Calu3 (cell line): Measurements from ENCODE around the gene PPP1R9B. TPM values are rescaled to one million over a fixed set of nuclear protein-coding genes. Genes with fewer than 3 reads are reported as not detected.

Source experiments
- BruUV-seq: library from RNA; stranded (reverse); fragments of 400-500 nt; replicated peaks from 2 replicates; lab custom pipeline; 2021; lab: Mats Ljungman, UMichigan
- CTCF ChIA-PET: fragments of 300-600 bp; sonication (Branson Sonifier 250); formaldehyde crosslinking; loops from one replicate; lab custom pipeline; 2022; ENCODE audit warnings: antibody characterized with exemption; lab: Charles Lee
- DNase-seq: peaks from one replicate; pipeline ENCODE4 v3.0.0; 2022
- H3K27ac Mint-ChIP-seq: one replicate; pipeline ENCODE4 v1.8.0; 2022; ENCODE audit warnings: mixed read lengths; ENCODE audit not compliant: unreplicated experiment
- H3K27me3 Mint-ChIP-seq: one replicate; pipeline ENCODE4 v1.8.0; 2022; ENCODE audit warnings: mixed read lengths; ENCODE audit not compliant: unreplicated experiment
- H3K36me3 Mint-ChIP-seq: one replicate; pipeline ENCODE4 v1.8.0; 2022; ENCODE audit warnings: mild to moderate bottlenecking, moderate library complexity, mixed read lengths; ENCODE audit not compliant: insufficient read depth, unreplicated experiment
- H3K4me1 Mint-ChIP-seq: one replicate; pipeline ENCODE4 v1.8.0; 2022; ENCODE audit warnings: mild to moderate bottlenecking, low read depth, mixed read lengths; ENCODE audit not compliant: unreplicated experiment
- H3K4me3 Mint-ChIP-seq: one replicate; pipeline ENCODE4 v1.8.0; 2022; ENCODE audit warnings: mild to moderate bottlenecking, low read depth, moderate library complexity, mixed read lengths; ENCODE audit not compliant: unreplicated experiment
- H3K9me3 Mint-ChIP-seq: one replicate; pipeline ENCODE4 v1.8.0; 2022; ENCODE audit warnings: low read depth, mixed read lengths; ENCODE audit not compliant: unreplicated experiment
- CTCF ChIP-seq: fragments of 200-600 bp; IDR thresholded peaks from one replicate; pipeline ENCODE4 v1.8.0; 2022; ENCODE audit warnings: antibody characterized with exemption; ENCODE audit not compliant: unreplicated experiment
- intact Hi-C: fragments of 100-400 bp; cut with micrococcal nuclease; formaldehyde crosslinking; loops from one replicate; pipeline ENCODE4 v1.10.0; 2022; ENCODE audit not compliant: unreplicated experiment
- total RNA-seq: library from RNA; stranded (reverse); gene quantifications from 2 replicates; pipeline ENCODE4 v1.2.3, GENCODE V29; 2022

The PPP1R9B gene
- total RNA-seq, 1 experiment from 2014 or later = 74.3 TPM

GRCh38 chr17:50097926-50098325 lies 52.6 kb downstream of the PPP1R9B start:
- no peak for DNase-seq
- Mint-ChIP-seq H3K9me3 (no peaks in the 10 kb centered on the region), H3K4me1 (peaks cover 77% of the 10 kb centered on the region), H3K27me3 (no peaks in the 10 kb centered on the region), H3K27ac (no peak overlapping the region), H3K36me3 (peaks cover 62% of the 10 kb centered on the region), H3K4me3 (no peak overlapping the region)
- no TSS peak for BruUV-seq
- CTCF ChIA-PET = interaction anchor here (1.0 to 1.2 kb wide), 2 partner anchors 11 to 19 kb away, joined by 3 to 4 read pairs; no protein-coding TSS in a partner anchor
- TF ChIP-seq CTCF = no peak
- intact Hi-C loops = no loop called here

- H3K4me3 Mint-ChIP-seq = no peak overlapping the region
- peaks cover 63% of the 10 kb centered on the region for H3K36me3 Mint-ChIP-seq
- no peaks in the 10 kb centered on the region for H3K9me3 Mint-ChIP-seq
- intact Hi-C loops = no loop called here
- CTCF ChIA-PET = interaction anchor here (1.0 to 1.2 kb wide), 3 partner anchors 10 to 69 kb away, joined by 3 to 4 read pairs (median 3); no protein-coding TSS in a partner anchor
- TF ChIP-seq CTCF = no peak
- H3K4me1 Mint-ChIP-seq = peaks cover 73% of the 10 kb centered on the region
- no peaks in the 10 kb centered on the region for H3K27me3 Mint-ChIP-seq
- no peak overlapping the region for H3K27ac Mint-ChIP-seq
- no peak for DNase-seq
- BruUV-seq = no TSS peak
Measured at GRCh38 chr17:50097455-50097854, 53.0 kb downstream of the PPP1R9B start.

- no TSS peak for BruUV-seq
- H3K4me3 Mint-ChIP-seq = no peak overlapping the region
- intact Hi-C loops = no loop called here
- H3K4me1 Mint-ChIP-seq = peaks cover 66% of the 10 kb centered on the region
- CTCF ChIA-PET = interaction anchor here (0.6 to 1.2 kb wide), 3 partner anchors 12 to 69 kb away, joined by 3 to 5 read pairs (median 4); no protein-coding TSS in a partner anchor
- DNase-seq = no peak
- no peak overlapping the region for H3K27ac Mint-ChIP-seq
- no peak for TF ChIP-seq CTCF
- H3K27me3 Mint-ChIP-seq = no peaks in the 10 kb centered on the region
- H3K9me3 Mint-ChIP-seq = no peaks in the 10 kb centered on the region
- peaks cover 63% of the 10 kb centered on the region for H3K36me3 Mint-ChIP-seq
Measured at GRCh38 chr17:50096758-50097157, 53.7 kb downstream of the PPP1R9B start.

GRCh38 chr17:50096092-50096491 lies 54.4 kb downstream of the PPP1R9B start:
- no peak for TF ChIP-seq CTCF
- Mint-ChIP-seq H3K4me3 (peak overlapping the region; percentile 90), H3K36me3 (peaks cover 63% of the 10 kb centered on the region), H3K4me1 (peaks cover 60% of the 10 kb centered on the region), H3K9me3 (no peaks in the 10 kb centered on the region), H3K27me3 (no peaks in the 10 kb centered on the region), H3K27ac (peak overlapping the region; percentile 89)
- intact Hi-C loops = no loop called here
- BruUV-seq = no TSS peak
- CTCF ChIA-PET = no interaction called here
- DNase-seq = no peak
